HG02870 (cell line): Measurements from ENCODE around the gene VPS16.
"Not testable (repeated sequence)": the region's sequence is repeated elsewhere in the genome, so short reads cannot be mapped to it uniquely, and the experiment has no call there.

Experiments
- ATAC-seq: cut with Tn5 transposase; IDR thresholded peaks from one replicate; pipeline ENCODE4 v1.9.1; 2021; ENCODE audit warnings: mild to moderate bottlenecking, moderate library complexity; ENCODE audit not compliant: unreplicated experiment

The VPS16 gene

DNA sequence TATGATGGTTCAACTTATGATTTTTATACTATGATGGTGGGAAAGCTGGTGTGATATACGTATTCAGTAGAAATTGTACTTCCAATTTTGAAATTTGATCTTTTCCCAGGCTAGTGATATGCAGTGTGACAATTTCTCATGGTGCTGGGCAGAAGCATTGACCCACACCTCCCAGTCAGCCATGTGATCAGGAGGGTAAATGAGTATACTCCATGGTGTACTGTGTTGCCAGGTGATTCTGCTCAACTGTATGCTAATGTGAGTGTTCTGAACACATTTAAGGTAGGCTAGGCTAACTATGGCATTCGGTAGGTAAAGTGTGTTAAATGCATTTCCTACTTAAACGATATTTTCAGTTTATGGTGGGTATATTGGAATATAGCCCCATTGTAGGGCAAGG, 51.8 kb downstream of the VPS16 start:
- no peak for ATAC-seq

DNA sequence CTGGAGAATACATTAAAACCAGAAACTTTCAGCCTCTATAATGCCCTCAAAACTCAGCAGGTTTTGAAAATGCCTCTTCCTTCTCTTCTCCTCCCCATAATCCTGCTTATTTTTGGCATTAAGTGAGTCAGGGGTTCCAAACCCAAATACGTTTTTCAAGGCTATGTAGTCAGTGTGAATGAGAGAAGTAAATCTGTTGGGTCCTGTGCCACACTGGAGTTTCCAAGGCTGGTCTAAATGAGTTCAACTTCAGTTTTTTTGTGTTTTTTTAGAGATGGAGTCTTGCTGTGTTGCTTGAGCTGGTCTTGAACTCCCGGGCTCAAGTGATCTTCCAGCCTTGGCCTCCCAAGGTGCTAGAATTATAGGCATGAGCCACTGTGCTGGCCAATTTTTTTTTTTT, 53.7 kb downstream of the VPS16 start:
- ATAC-seq, result no peak

DNA sequence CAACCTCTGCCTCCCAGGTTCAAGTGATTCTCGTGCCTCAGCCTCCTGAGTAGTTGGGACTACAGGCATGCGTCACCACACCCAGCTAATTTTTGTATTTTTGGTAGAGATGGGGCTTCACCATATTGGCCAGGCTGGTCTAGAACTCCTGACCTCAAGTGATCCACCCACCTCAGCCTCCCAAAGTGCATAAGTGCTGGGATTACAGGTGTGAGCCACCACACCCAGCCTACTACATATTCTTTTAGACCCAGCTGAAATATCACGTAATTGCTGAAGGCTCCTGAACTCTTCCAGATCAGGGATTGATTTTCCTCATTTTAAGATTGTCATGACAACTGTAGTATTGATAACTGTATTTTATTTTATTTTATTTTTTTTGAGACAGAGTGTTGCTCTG, 54.6 kb downstream of the VPS16 start:
- ATAC-seq, result not testable (repeated sequence)

DNA sequence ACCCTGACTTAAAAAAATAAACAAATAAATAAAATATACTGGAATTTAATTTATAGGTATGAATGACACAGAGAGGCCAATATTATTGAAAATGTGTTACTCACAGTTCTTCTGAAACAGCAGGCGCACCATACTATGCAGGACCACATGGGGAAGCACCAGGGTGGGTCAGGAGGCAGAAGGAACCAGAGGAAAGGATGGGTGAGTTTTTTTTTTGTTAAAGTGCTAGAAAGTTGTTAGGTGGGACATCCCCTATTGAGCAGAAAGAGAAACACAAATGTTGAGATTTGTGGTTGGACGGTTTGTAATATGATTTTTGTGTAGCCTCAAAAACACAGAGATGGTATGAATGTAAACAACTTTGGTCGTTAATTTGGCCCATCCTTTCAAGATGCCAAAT, 58.7 kb downstream of the VPS16 start:
- no peak for ATAC-seq

DNA sequence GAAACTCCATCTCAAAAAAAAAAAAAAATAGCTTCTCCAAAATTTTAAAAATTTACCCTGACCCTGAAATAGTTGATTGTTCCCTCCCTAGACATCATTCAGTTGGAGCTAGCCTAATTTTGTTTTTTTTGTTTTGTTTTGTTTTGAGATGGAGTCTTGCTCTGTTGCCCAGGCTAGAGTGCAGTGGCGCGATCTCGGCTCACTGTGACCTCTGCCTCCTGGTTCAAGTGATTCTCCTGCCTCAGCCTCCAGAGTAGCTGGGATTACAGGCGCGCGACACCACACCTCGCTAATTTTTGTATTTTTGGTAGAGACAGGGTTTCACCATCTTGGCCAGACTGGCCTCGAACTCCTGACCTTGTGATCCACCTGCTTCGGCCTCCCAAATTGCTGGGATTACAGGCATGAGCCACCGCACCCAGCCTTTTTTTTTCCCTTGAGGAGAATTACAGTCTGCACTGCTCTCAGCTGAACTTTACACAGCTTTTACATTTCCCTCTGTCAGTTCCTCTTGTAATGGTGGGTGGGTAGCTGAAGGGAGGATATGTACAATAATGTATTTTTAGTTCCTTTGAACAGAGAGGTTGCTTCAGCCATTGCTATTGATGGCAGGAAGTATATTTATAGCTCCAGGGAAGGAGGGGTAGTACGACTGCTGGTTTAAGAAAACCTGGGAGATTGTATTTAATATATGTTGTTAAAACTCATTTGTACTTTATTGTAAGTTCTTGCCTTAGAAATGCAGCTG, 60.5 kb downstream of the VPS16 start:
- ATAC-seq, result no peak

DNA sequence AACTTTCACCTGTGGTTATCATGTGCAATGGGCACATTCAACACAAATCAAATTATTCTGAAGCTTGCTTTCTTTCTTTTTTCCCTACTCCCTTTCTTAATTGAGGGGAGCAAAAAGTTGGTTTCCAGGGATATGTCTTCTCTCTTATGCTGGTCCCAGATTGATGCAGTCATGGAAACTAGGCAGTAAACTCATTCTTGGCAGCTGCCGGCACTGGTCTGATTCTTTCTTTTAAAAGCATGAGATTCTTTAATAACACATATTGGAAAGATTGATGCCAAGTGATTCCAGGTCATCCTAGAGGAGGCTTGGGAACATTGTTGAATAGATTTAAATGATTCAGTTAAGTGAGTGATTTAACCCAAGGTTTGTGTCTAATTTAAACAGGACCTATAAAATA, 61.7 kb downstream of the VPS16 start:
- no peak for ATAC-seq

DNA sequence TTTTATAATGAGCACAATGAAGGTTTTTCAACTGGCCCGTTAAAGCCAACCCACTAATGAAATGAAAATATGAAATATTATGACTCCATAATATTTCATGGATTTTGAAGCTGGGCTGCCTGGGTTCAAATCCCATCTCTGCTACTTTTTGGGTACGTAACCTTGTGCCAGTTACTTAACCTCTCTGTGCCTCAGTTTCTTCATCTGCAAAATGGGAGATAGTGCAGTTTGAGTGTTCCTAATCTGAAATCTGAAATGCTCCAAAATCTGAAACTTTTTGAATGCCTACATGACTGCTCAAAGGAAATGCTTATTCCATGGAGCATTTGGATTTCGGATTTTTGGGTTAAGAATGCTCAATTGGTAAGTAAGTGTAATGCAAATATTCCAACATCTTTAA, 62.3 kb downstream of the VPS16 start:
- no peak for ATAC-seq

DNA sequence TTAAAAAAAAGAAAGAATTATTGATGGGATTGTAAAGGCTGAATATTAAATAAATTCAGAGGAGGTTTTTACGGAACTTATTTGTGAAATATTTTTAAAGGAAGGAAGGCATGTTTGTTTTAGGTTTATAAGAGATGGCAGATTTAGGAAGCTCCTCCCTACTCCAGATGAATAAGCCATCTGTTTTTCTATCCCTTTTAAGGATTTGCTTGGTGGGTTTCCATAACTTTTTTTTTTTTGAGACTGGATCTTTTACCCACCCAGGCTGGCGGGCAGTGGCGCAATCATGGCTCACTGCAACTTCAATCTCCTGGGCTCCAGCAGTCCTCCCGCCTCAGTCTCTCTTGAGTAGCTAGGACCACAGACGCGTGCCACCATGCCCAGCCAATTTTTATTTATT, 63.1 kb downstream of the VPS16 start:
- no peak for ATAC-seq

DNA sequence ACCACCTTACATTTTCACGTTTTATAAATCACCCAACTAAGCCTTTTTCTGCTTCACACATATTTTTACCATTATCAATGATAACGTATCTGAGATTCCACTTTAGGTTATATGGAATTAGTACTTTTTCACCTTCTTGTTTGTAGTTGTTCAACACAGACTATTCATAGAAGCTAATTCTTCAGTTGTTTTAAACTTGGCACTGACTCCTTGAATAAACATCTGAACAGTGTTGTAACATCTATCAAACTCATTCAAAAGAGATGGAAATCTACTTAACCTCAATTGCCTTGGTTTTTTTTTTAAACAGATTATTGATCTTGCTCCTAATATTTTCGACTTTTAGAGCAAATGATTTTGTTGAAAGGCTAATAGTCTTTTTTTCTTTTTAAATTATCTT, 67.0 kb downstream of the VPS16 start:
- no peak for ATAC-seq

DNA sequence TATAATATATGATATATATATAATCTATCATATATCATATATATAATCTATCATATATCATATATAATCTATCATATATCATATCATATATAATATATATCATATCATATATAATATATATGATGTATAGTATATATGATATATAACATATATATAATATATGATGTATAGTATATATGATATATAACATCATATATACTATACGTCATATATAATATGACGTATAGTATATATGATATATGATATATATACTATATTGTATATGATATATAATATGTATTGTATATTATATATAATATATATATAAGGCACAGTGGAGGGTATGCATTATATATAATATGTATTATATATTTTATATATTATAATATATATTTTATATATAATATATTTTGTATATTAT, 69.4 kb downstream of the VPS16 start:
- no peak for ATAC-seq

DNA sequence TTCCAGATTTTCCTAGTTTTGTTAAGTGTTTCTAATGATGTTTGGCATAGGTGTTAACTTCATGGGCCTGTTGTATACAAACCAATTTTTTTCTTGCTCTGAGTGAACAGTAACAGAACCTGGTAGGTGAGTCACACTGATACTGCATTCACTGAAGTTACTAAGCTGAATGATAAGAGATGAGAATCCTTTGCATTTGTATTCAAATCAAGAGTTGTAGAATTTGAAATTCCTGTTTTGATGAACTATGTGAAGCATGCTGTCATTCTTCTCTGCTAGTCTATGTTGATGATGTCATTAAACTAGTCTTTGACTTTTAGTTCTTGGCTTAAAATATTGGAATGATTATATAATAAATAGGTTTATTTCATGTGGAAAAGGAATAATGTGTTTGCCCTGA, 70.7 kb downstream of the VPS16 start:
- ATAC-seq, result no peak

DNA sequence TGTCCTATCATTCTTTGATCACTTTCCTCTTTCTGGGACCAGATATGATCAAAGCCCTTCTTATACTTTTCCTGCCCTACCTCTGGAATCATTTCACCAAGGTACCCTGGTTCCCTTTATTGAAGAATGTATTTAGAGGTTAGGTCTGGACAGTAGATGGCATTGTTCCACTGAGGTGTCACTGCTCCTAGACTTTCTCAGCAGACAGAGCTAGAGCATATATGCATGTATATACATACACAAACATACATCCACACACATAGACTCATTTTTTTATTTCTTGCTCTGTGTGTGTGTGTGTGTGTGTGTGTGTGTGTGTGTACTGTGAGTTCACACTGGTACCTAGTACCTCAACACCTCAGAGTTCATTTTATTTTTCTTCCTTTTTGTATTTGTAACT, 73.6 kb downstream of the VPS16 start:
- ATAC-seq, result no peak
